Measurements from ENCODE around the gene BLTP2.
A peak's percentile ranks its signal among the peaks of the same experiment; 100 is the strongest.
"Not testable (repeated sequence)": the region's sequence is repeated elsewhere in the genome, so short reads cannot be mapped to it uniquely, and the experiment has no call there.

BLTP2 gene

GRCh38 chr17:28644787-28645575 lies at the start of gene BLTP2:
BLTP2 (minus strand) TSS chr17:28645158; CDS start chr17:28645056, 102 bp downstream.
- peak; percentile 97 for DNase-seq
- peak; percentile 100 for ATAC-seq

- DNase-seq: no peak
- no peak for ATAC-seq
Measured at GRCh38 chr17:28693869-28694268, 48.9 kb upstream of the BLTP2 start.

- ATAC-seq: no peak
- DNase-seq: no peak
Measured at GRCh38 chr17:28689011-28689410, 44.1 kb upstream of the BLTP2 start.

GRCh38 chr17:28688481-28688880 lies 43.5 kb upstream of the BLTP2 start:
- no peak for DNase-seq
- no peak for ATAC-seq

GRCh38 chr17:28686296-28686695 lies 41.3 kb upstream of the BLTP2 start:
- DNase-seq: no peak

GRCh38 chr17:28685366-28685765 lies 40.4 kb upstream of the BLTP2 start:
- ATAC-seq: no peak
- DNase-seq: no peak

More at GRCh38 chr17:28686296-28686695, 41.3 kb upstream of the BLTP2 start:
- ATAC-seq: no peak

GRCh38 chr17:28684963-28685362 lies 40.0 kb upstream of the BLTP2 start:
- no peak for ATAC-seq
- DNase-seq: no peak

GRCh38 chr17:28682655-28683054 lies 37.7 kb upstream of the BLTP2 start:
- ATAC-seq: no peak
- DNase-seq: no peak

- no peak for ATAC-seq
Measured at GRCh38 chr17:28675980-28676379, 31.0 kb upstream of the BLTP2 start.

GRCh38 chr17:28675490-28675889 lies 30.5 kb upstream of the BLTP2 start:
- DNase-seq (no peak), ATAC-seq (no peak)

More at GRCh38 chr17:28675980-28676379, 31.0 kb upstream of the BLTP2 start:
- DNase-seq: no peak

- ATAC-seq: peak; percentile 14
Measured at GRCh38 chr17:28669918-28670317, 25.0 kb upstream of the BLTP2 start.

GRCh38 chr17:28667870-28668269 lies 22.9 kb upstream of the BLTP2 start:
- ATAC-seq (no peak), DNase-seq (no peak)

More at GRCh38 chr17:28669918-28670317, 25.0 kb upstream of the BLTP2 start:
- no peak for DNase-seq

- DNase-seq (no peak), ATAC-seq (no peak)
Measured at GRCh38 chr17:28665994-28666393, 21.0 kb upstream of the BLTP2 start.

GRCh38 chr17:28663723-28664122 lies 18.8 kb upstream of the BLTP2 start:
- DNase-seq (no peak), ATAC-seq (no peak)

GRCh38 chr17:28662527-28662829 lies 17.5 kb upstream of the BLTP2 start:
- no peak for ATAC-seq
- no peak for DNase-seq

GRCh38 chr17:28661635-28662526 lies 16.9 kb upstream of the BLTP2 start, which contains the start of the genes SDF2 and SUPT6H:
SDF2 (minus strand) TSS chr17:28661906; CDS start chr17:28661876, 30 bp downstream.
SUPT6H (plus strand) TSS chr17:28662205; CDS start chr17:28673402, 11,197 bp downstream.
- DNase-seq (peak; percentile 97), ATAC-seq (peak; percentile 89)

GRCh38 chr17:28659497-28659881 lies 14.5 kb upstream of the BLTP2 start:
- not testable (repeated sequence) for DNase-seq, ATAC-seq

GRCh38 chr17:28658766-28659496 lies 14.0 kb upstream of the BLTP2 start:
- DNase-seq, ATAC-seq: not testable (repeated sequence)

- not testable (repeated sequence) for ATAC-seq, DNase-seq
Measured at GRCh38 chr17:28658342-28658741, 13.4 kb upstream of the BLTP2 start.

GRCh38 chr17:28657756-28658155 lies 12.8 kb upstream of the BLTP2 start:
- ATAC-seq (no peak), DNase-seq (no peak)

- DNase-seq (no peak), ATAC-seq (no peak)
Measured at GRCh38 chr17:28655160-28655559, 10.2 kb upstream of the BLTP2 start.

GRCh38 chr17:28648698-28649097 lies 3.7 kb upstream of the BLTP2 start:
- no peak for DNase-seq
- ATAC-seq: no peak
